Nephron (organoid): ENCODE data around the gene COL27A1.

ENCODE experiments used
- H3K27ac Mint-ChIP-seq, 3 experiments: 2 replicates each; pipeline ENCODE4 v1.8.0; 2020; ENCODE audit warnings: mixed read lengths in 3 of 3, mild to moderate bottlenecking in 2 of 3, moderate library complexity in 1 of 3
- H3K27me3 Mint-ChIP-seq: 2 replicates; pipeline ENCODE4 v1.8.0; 2021; ENCODE audit warnings: low read depth, mild to moderate bottlenecking, moderate library complexity, mixed read lengths
- H3K36me3 Mint-ChIP-seq: 2 replicates; pipeline ENCODE4 v1.8.0; 2020; ENCODE audit warnings: low read depth, mixed read lengths
- H3K4me1 Mint-ChIP-seq: 2 replicates; pipeline ENCODE4 v1.8.0; 2020; ENCODE audit warnings: mixed read lengths
- H3K4me3 Mint-ChIP-seq, 3 experiments: 2 replicates each; pipeline ENCODE4 v1.8.0; 2020; ENCODE audit warnings: mild to moderate bottlenecking in 3 of 3, mixed read lengths in 3 of 3, moderate library complexity in 2 of 3
- H3K9me3 Mint-ChIP-seq: 2 replicates; pipeline ENCODE4 v1.8.0; 2020; ENCODE audit warnings: mixed read lengths
- TF ChIP-seq, protein P1 (sequence below), 3 experiments: fragments of 200-600 bp; sonication (generic); IDR thresholded peaks; one replicate each; pipeline ENCODE4 v1.5.0; 2021; ENCODE audit warnings: antibody characterized with exemption in 3 of 3; ENCODE audit not compliant: unreplicated experiment in 3 of 3

Gene COL27A1

DNA sequence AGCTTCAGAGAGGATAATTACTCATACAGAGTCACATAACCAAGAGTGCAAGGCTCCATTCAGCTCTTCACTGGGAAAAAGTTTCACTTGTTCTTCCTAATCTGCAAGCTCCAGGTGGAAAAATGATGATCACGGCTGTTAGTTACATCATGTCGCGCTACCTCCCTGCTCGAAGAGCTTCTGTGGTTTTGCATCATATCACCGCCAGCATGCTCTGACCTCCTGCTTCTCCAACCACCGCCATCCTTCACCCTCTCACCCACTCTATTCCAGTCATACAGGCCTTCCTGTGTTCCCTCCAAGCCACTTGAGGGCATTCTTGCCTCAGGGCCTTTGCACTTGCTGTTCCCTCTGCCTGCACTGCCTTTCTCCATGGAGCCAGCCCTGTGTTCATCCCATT lies 47.1 kb downstream of the COL27A1 start:
- H3K4me1 Mint-ChIP-seq: peaks cover 61% of the 10 kb centered on the region
- H3K27ac Mint-ChIP-seq: no peak overlapping the region
- no peak overlapping the region for H3K4me3 Mint-ChIP-seq
- no peaks in the 10 kb centered on the region for H3K9me3 Mint-ChIP-seq
- peaks cover 14% of the 10 kb centered on the region for H3K36me3 Mint-ChIP-seq
- TF ChIP-seq, protein P1, sequence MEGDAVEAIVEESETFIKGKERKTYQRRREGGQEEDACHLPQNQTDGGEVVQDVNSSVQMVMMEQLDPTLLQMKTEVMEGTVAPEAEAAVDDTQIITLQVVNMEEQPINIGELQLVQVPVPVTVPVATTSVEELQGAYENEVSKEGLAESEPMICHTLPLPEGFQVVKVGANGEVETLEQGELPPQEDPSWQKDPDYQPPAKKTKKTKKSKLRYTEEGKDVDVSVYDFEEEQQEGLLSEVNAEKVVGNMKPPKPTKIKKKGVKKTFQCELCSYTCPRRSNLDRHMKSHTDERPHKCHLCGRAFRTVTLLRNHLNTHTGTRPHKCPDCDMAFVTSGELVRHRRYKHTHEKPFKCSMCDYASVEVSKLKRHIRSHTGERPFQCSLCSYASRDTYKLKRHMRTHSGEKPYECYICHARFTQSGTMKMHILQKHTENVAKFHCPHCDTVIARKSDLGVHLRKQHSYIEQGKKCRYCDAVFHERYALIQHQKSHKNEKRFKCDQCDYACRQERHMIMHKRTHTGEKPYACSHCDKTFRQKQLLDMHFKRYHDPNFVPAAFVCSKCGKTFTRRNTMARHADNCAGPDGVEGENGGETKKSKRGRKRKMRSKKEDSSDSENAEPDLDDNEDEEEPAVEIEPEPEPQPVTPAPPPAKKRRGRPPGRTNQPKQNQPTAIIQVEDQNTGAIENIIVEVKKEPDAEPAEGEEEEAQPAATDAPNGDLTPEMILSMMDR (IDR thresholded peaks at IDR 0.05; ENCODE audit: unreplicated experiment in 3 of 3): no peak
- no peaks in the 10 kb centered on the region for H3K27me3 Mint-ChIP-seq

DNA sequence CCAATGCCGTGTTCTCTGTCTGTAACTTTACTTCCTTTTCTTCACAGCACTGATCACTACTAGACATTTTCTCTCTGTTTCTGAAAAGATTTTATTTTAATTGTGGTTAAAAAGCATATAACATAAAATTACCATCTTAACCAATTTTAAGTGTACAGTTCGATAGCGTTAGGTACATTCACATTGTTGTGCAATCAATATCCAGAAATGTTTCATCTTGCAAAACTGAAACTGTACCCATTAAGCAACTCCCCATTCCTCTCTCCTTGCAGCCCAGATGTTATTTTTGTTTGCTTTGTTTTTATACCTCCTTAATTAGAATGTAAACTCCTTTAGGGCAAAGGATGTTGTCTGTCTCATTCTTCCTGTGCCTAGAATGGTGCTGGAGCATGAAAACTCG lies 47.5 kb downstream of the COL27A1 start:
- H3K36me3 Mint-ChIP-seq: peaks cover 12% of the 10 kb centered on the region
- no peaks in the 10 kb centered on the region for H3K9me3 Mint-ChIP-seq
- TF ChIP-seq, protein P1 (IDR thresholded peaks at IDR 0.05; ENCODE audit: unreplicated experiment in 3 of 3): no peak
- peaks cover 66% of the 10 kb centered on the region for H3K4me1 Mint-ChIP-seq
- no peak overlapping the region for H3K4me3 Mint-ChIP-seq
- H3K27ac Mint-ChIP-seq: no peak overlapping the region
- H3K27me3 Mint-ChIP-seq: no peaks in the 10 kb centered on the region

DNA sequence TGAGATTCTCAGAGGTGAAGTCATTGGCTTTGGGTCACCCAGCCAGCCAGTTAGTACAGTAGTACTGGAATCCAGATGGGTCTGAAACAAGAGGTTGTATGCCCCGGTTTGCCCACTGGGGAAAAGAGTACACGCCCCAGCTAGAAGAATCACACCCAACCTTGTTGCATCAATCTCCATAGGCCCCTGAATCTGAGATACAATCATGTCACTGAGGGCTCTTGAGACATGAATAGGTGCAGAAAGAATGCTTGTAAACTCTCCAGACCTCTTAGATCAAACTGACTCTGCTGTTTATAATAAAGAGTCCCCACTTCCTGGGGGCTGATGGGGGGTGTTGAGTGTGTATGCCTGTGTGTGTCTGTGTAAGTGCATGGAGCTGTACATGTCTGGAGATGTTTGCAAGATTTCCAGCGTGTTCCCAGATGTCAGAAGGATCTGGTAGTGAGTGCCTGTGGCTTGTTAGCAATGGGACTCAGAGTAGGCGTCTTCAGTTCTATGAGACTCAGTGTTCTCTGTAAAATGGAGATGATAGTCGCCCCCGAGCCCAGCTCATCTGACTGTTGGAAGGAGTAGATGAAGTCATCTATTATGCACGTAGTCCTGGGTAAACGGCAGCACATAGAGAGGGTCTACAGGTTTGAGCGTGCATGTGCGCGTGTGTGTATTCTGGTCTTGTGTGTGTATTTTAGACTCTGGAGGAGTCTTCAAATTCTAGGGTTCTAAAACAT lies 48.2 kb downstream of the COL27A1 start:
- H3K9me3 Mint-ChIP-seq: no peaks in the 10 kb centered on the region
- TF ChIP-seq, protein P1 (IDR thresholded peaks at IDR 0.05; ENCODE audit: unreplicated experiment in 3 of 3): no peak
- H3K36me3 Mint-ChIP-seq: peaks cover 14% of the 10 kb centered on the region
- H3K4me1 Mint-ChIP-seq: peaks cover 71% of the 10 kb centered on the region
- no peaks in the 10 kb centered on the region for H3K27me3 Mint-ChIP-seq
- H3K4me3 Mint-ChIP-seq: no peak overlapping the region
- H3K27ac Mint-ChIP-seq: peak overlapping the region in 2 of 3 experiments; percentile 14 to 39

DNA sequence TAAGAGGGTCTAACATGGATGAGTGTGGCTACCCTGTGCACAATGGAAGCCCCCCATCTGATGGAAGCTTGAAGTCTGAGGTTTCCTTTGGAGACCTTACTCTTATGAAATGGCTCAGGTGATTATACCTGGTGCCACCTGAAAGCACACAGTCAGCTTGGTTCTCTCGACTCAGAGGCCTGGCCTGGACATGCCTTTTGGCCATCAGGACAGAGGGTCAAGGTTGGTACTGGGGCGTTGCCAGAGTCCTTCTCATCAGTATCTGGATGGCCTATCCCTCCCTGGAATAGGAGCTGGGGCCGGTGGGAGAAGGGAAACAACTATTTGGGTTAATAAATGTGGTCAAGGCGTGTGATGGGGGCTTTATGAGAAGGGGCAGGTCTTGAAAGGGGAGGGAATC lies 48.9 kb downstream of the COL27A1 start:
- peaks cover 69% of the 10 kb centered on the region for H3K4me1 Mint-ChIP-seq
- no peak overlapping the region for H3K27ac Mint-ChIP-seq
- TF ChIP-seq, protein P1 (IDR thresholded peaks at IDR 0.05; ENCODE audit: unreplicated experiment in 3 of 3): no peak

DNA sequence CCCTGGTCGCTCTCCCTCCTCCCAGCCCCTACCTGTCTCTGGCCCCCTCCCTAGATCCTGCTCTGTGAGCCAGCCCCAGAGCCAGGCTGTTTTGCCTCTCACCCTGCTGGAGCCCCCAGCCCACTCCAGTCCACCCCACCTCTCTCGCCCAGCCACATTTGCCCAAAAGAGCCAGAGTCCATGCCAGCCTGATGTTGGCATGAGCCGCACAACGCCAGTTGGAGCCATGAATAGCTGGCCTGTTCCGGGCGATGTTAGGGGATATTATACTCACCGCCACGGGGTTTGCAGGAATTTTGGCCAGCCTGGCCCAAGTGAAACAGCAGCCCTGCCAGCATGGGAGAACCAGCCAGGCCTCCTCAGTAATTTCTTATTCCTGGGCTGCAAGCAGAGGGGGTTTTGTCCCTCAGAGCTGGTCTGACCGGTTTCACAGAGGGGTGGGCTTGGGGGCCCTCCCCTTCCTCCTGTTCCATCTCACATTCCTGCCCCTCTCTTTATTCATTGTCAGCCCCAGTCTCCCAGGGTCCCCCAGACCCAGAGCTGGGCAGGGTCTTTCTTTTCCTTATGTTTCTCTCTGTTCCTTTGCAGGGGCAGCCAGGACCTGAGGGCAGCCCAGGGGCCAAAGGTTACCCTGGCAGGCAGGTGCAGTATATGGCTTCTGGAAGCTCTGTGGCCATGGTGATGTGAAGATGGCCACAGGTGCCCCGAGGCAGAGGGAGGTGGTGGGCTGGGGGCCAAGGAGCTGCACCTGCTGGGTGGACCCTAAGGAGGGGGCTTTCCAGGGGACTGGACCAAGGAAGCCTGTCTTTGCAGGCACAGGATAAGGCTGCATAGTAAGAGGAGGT lies 50.1 kb downstream of the COL27A1 start:
- H3K4me3 Mint-ChIP-seq: no peak overlapping the region
- peaks cover 67% of the 10 kb centered on the region for H3K4me1 Mint-ChIP-seq
- no peaks in the 10 kb centered on the region for H3K9me3 Mint-ChIP-seq
- peak overlapping the region; percentile 67 to 82 (median 78) for H3K27ac Mint-ChIP-seq
- TF ChIP-seq, protein P1 (IDR thresholded peaks at IDR 0.05; ENCODE audit: unreplicated experiment in 3 of 3): no peak
- no peaks in the 10 kb centered on the region for H3K27me3 Mint-ChIP-seq
- peaks cover 19% of the 10 kb centered on the region for H3K36me3 Mint-ChIP-seq

More for the DNA sequence above, 48.9 kb downstream of the COL27A1 start:
- H3K9me3 Mint-ChIP-seq: no peaks in the 10 kb centered on the region
- no peaks in the 10 kb centered on the region for H3K27me3 Mint-ChIP-seq
- H3K36me3 Mint-ChIP-seq: peaks cover 16% of the 10 kb centered on the region
- H3K4me3 Mint-ChIP-seq: no peak overlapping the region
